Measurements from ENCODE around the gene ISY1.
"Not testable (repeated sequence)": the region's sequence is repeated elsewhere in the genome, so short reads cannot be mapped to it uniquely, and the experiment has no call there.

ISY1 gene

GRCh38 chr3:129160891-129161859, at the start of gene ISY1:
Gene ISY1 (minus strand): TSS chr3:129161063. CDS start chr3:129160975, 88 bp downstream.
- DNase-seq = peak; percentile 83 to 93 (median 86)

- DNase-seq = no peak
Measured at GRCh38 chr3:129207479-129207878, 46.6 kb upstream of the ISY1 start.

GRCh38 chr3:129205109-129205832, 44.4 kb upstream of the ISY1 start:
- no peak for DNase-seq

- DNase-seq = no peak
Measured at GRCh38 chr3:129204473-129204872, 43.6 kb upstream of the ISY1 start.

- no peak for DNase-seq
Measured at GRCh38 chr3:129199366-129199765, 38.5 kb upstream of the ISY1 start.

- no peak for DNase-seq
Measured at GRCh38 chr3:129197321-129197720, 36.5 kb upstream of the ISY1 start.

- DNase-seq = no peak
Measured at GRCh38 chr3:129196601-129197000, 35.7 kb upstream of the ISY1 start.

GRCh38 chr3:129195731-129196256, 34.9 kb upstream of the ISY1 start:
- DNase-seq = no peak

- not testable (repeated sequence) for DNase-seq
Measured at GRCh38 chr3:129189793-129190192, 28.9 kb upstream of the ISY1 start.

GRCh38 chr3:129187857-129188256, 27.0 kb upstream of the ISY1 start:
- DNase-seq = no peak

GRCh38 chr3:129185783-129186182, 24.9 kb upstream of the ISY1 start:
- DNase-seq = no peak

- not testable (repeated sequence) for DNase-seq
Measured at GRCh38 chr3:129184784-129185542, 24.1 kb upstream of the ISY1 start.

GRCh38 chr3:129184396-129184657, 23.5 kb upstream of the ISY1 start:
- peak in 2 of 6 experiments; percentile 19 to 66 for DNase-seq

GRCh38 chr3:129183569-129184395, 22.9 kb upstream of the ISY1 start, which contains the start of gene CNBP:
Gene CNBP (minus strand): TSS chr3:129183896. CDS start chr3:129171757, 12,139 bp downstream.
- peak; percentile 83 to 94 (median 88) for DNase-seq

- peak in 2 of 6 experiments; percentile 36 to 37 for DNase-seq
Measured at GRCh38 chr3:129182390-129183185, 21.7 kb upstream of the ISY1 start.

GRCh38 chr3:129181819-129182218, 21.0 kb upstream of the ISY1 start:
- no peak for DNase-seq

GRCh38 chr3:129180461-129180860, 19.6 kb upstream of the ISY1 start:
- no peak for DNase-seq

- DNase-seq = no peak
Measured at GRCh38 chr3:129176051-129176450, 15.2 kb upstream of the ISY1 start.

GRCh38 chr3:129173725-129174124, 12.9 kb upstream of the ISY1 start:
- no peak for DNase-seq

GRCh38 chr3:129173206-129173605, 12.3 kb upstream of the ISY1 start:
- DNase-seq = no peak
